IMR-90 (cell line): Measurements from ENCODE around the gene GREB1L. TPM values are rescaled to one million over a fixed set of nuclear protein-coding genes. Genes with fewer than 3 reads are reported as not detected.

ENCODE experiments used
- ATAC-seq: fragments of 200-7000 bp; cut with Tn5 transposase; 2 replicates; pipeline ENCODE4 v1.9.1; 2020; ENCODE audit warnings: low read depth, mild to moderate bottlenecking, moderate library complexity
- BruUV-seq: library from RNA; stranded (reverse); fragments of 400-500 nt; replicated peaks from 2 replicates; lab custom pipeline; 2021; lab: Mats Ljungman, UMichigan
- CTCF ChIA-PET: fragments of 300-600 bp; formaldehyde crosslinking; extraction: SDS; loops from one replicate; lab custom pipeline; 2021; ENCODE audit warnings: antibody characterized with exemption; lab: Yijun Ruan, JAX
- POLR2A ChIA-PET: fragments of 300-600 bp; sonication (Branson Sonifier 250); formaldehyde crosslinking; loops from one replicate; lab custom pipeline; 2022; ENCODE audit warnings: antibody characterized with exemption; ENCODE audit not compliant: unreplicated experiment; lab: Charles Lee
- DNase-seq: peaks from one replicate; pipeline ENCODE4 v3.0.0; 2013
- H2AFZ ChIP-seq: replicated peaks from 2 replicates; pipeline ENCODE3; 2013; ENCODE audit warnings: low read length, mild to moderate bottlenecking; ENCODE audit not compliant: poor library complexity
- H2AK5ac ChIP-seq: 2 replicates; pipeline ENCODE4 v1.6.1; 2013; ENCODE audit warnings: low read depth, low read length, inconsistent platforms
- H2AK9ac ChIP-seq: replicated peaks from 2 replicates; pipeline ENCODE3; 2013; ENCODE audit warnings: mild to moderate bottlenecking, low read depth, low read length, moderate library complexity; ENCODE audit not compliant: poor library complexity
- H2BK120ac ChIP-seq: 2 replicates; pipeline ENCODE4 v1.6.1; 2013; ENCODE audit warnings: low read depth, low read length, inconsistent platforms
- H2BK15ac ChIP-seq: 3 replicates; pipeline ENCODE4 v1.6.1; 2013; ENCODE audit warnings: low read depth, low read length, inconsistent platforms
- H2BK20ac ChIP-seq: 2 replicates; pipeline ENCODE4 v1.6.1; 2013; ENCODE audit warnings: low read depth, mild to moderate bottlenecking, inconsistent platforms, low read length, moderate library complexity
- H2BK5ac ChIP-seq: 2 replicates; pipeline ENCODE4 v1.6.1; 2013; ENCODE audit warnings: mild to moderate bottlenecking, low read depth, low read length, inconsistent platforms; ENCODE audit not compliant: poor library complexity, severe bottlenecking
- H3K14ac ChIP-seq: replicated peaks from 2 replicates; pipeline ENCODE4 v1.6.1; 2013; ENCODE audit warnings: low read depth, low read length, inconsistent platforms
- H3K18ac ChIP-seq: 2 replicates; pipeline ENCODE4 v1.6.1; 2013; ENCODE audit warnings: low read depth, low read length, control low read depth
- H3K23ac ChIP-seq: 2 replicates; pipeline ENCODE4 v1.6.1; 2013; ENCODE audit warnings: low read depth, low read length, inconsistent platforms
- H3K27ac ChIP-seq: 2 replicates; pipeline ENCODE4 v1.5.1; 2013; ENCODE audit warnings: mild to moderate bottlenecking, control low read depth, low read length; ENCODE audit not compliant: insufficient read depth
- H3K27me3 ChIP-seq: 2 replicates; pipeline ENCODE4 v1.6.1; 2013; ENCODE audit warnings: low read length; ENCODE audit not compliant: control insufficient read depth, insufficient read depth
- H3K36me3 ChIP-seq: 2 replicates; pipeline ENCODE4 v1.6.1; 2013; ENCODE audit warnings: low read length, mixed read lengths; ENCODE audit not compliant: control insufficient read depth, insufficient read depth
- H3K4ac ChIP-seq: 2 replicates; pipeline ENCODE4 v1.6.1; 2013; ENCODE audit warnings: low read depth, low read length, inconsistent platforms
- H3K4me1 ChIP-seq: 2 replicates; pipeline ENCODE4 v1.6.1; 2013; ENCODE audit warnings: low read length, mixed read lengths; ENCODE audit not compliant: control insufficient read depth, insufficient read depth
- H3K4me2 ChIP-seq: 2 replicates; pipeline ENCODE4 v1.6.1; 2013; ENCODE audit warnings: low read depth, mild to moderate bottlenecking, control low read depth, low read length, moderate library complexity
- H3K4me3 ChIP-seq: 2 replicates; pipeline ENCODE4 v1.5.1; 2013; ENCODE audit warnings: low read depth, mild to moderate bottlenecking, control low read depth, low read length, moderate library complexity; ENCODE audit not compliant: insufficient read depth
- H3K56ac ChIP-seq: 2 replicates; pipeline ENCODE4 v1.6.1; 2013; ENCODE audit warnings: low read length, inconsistent platforms; ENCODE audit not compliant: insufficient read depth; ENCODE audit errors: extremely low read depth
- H3K79me1 ChIP-seq, 2 experiments: 2 replicates each; pipeline ENCODE4 v1.6.1; 2013; ENCODE audit warnings: low read length in 2 of 2, inconsistent platforms in 1 of 2, low read depth in 1 of 2
- H3K9ac ChIP-seq: 2 replicates; pipeline ENCODE4 v1.6.1; 2013; ENCODE audit warnings: low read depth, low read length, control low read depth
- H3K9me1 ChIP-seq: 2 replicates; pipeline ENCODE4 v1.6.1; 2013; ENCODE audit warnings: low read length, inconsistent platforms; ENCODE audit not compliant: insufficient read depth
- H3K9me3 ChIP-seq: 2 replicates; pipeline ENCODE4 v1.6.1; 2013; ENCODE audit warnings: low read length; ENCODE audit not compliant: control insufficient read depth, insufficient read depth
- H4K20me1 ChIP-seq: 2 replicates; pipeline ENCODE4 v1.6.1; 2013; ENCODE audit warnings: low read length, inconsistent platforms; ENCODE audit not compliant: insufficient read depth
- H4K5ac ChIP-seq: 2 replicates; pipeline ENCODE4 v1.6.1; 2013; ENCODE audit warnings: mild to moderate bottlenecking, low read depth, low read length, control low read depth
- H4K8ac ChIP-seq, 2 experiments: 2 replicates each; pipeline ENCODE4 v1.6.1; 2013; ENCODE audit warnings: low read depth in 2 of 2, low read length in 2 of 2, control low read depth in 1 of 2, inconsistent platforms in 1 of 2
- H4K91ac ChIP-seq: 2 replicates; pipeline ENCODE4 v1.6.1; 2013; ENCODE audit warnings: low read depth, low read length, inconsistent platforms; ENCODE audit not compliant: insufficient read depth
- BHLHE40 ChIP-seq: fragments of 150-350 bp; IDR thresholded peaks from 2 replicates; pipeline ENCODE4 v1.6.1; 2016; ENCODE audit warnings: mild to moderate bottlenecking, low read depth, low read length
- CEBPB ChIP-seq: IDR thresholded peaks from 2 replicates; pipeline ENCODE4 v1.6.1; 2012; ENCODE audit warnings: low read depth, low read length, improper control_type of control experiment
- CHD1 ChIP-seq: IDR thresholded peaks from 2 replicates; pipeline ENCODE4 v1.6.1; 2012; ENCODE audit warnings: low read depth, low read length, improper control_type of control experiment
- FOS ChIP-seq: fragments of 150-350 bp; IDR thresholded peaks from 2 replicates; pipeline ENCODE4 v1.6.1; 2016; ENCODE audit warnings: low read depth, low read length
- MAFK ChIP-seq: IDR thresholded peaks from 2 replicates; pipeline ENCODE4 v1.6.1; 2012; ENCODE audit warnings: low read depth, low read length, improper control_type of control experiment
- MAZ ChIP-seq: IDR thresholded peaks from 2 replicates; pipeline ENCODE4 v1.6.1; 2012; ENCODE audit warnings: low read depth, mild to moderate bottlenecking, low read length, improper control_type of control experiment, moderate library complexity, borderline replicate concordance
- MXI1 ChIP-seq: IDR thresholded peaks from 2 replicates; pipeline ENCODE4 v1.6.1; 2012; ENCODE audit warnings: low read depth, mild to moderate bottlenecking, low read length, moderate library complexity, borderline replicate concordance
- NFE2L2 ChIP-seq: fragments of 150-350 bp; IDR thresholded peaks from 2 replicates; pipeline ENCODE4 v1.6.1; 2016; ENCODE audit warnings: low read depth, mild to moderate bottlenecking, low read length
- POLR2A ChIP-seq: IDR thresholded peaks from 2 replicates; pipeline ENCODE4 v1.6.1; 2012; ENCODE audit warnings: mild to moderate bottlenecking, low read depth, low read length
- RAD21 ChIP-seq: IDR thresholded peaks from 2 replicates; pipeline ENCODE4 v1.6.1; 2012; ENCODE audit warnings: low read length, improper control_type of control experiment
- RCOR1 ChIP-seq: IDR thresholded peaks from 2 replicates; pipeline ENCODE4 v1.6.1; 2012; ENCODE audit warnings: mild to moderate bottlenecking, low read length, improper control_type of control experiment; ENCODE audit not compliant: insufficient replicate concordance
- RFX5 ChIP-seq: IDR thresholded peaks from 2 replicates; pipeline ENCODE4 v1.8.0; 2012; ENCODE audit warnings: low read depth, mild to moderate bottlenecking, low read length, moderate library complexity
- SMC3 ChIP-seq: fragments of 150-350 bp; IDR thresholded peaks from 2 replicates; pipeline ENCODE4 v1.6.1; 2016; ENCODE audit warnings: low read depth, mild to moderate bottlenecking, antibody characterized with exemption, low read length, moderate library complexity
- WGBS, 2 experiments: methylation state at CpG; one replicate each; pipeline versions ENCODE4 v1.1.5 to v1.1.7; 2013; ENCODE audit warnings: missing lambda C conversion rate in 2 of 2; ENCODE audit not compliant: insufficient read length in 1 of 2; ENCODE audit errors: extremely low coverage in 2 of 2; 5-methylcytosine and 5-hydroxymethylcytosine counted together
- dilution Hi-C: fragments of 300-500 bp; cut with HindIII; formaldehyde crosslinking; loops from one replicate; pipeline ENCODE4 v1.14.3; 2018; ENCODE audit warnings: low sequenced_read_pairs; ENCODE audit not compliant: unreplicated experiment
- in situ Hi-C: fragments of 300-500 bp; cut with MboI; formaldehyde crosslinking; loops from 3 replicates; pipeline ENCODE4 v1.14.3; 2019; ENCODE audit warnings: low sequenced_read_pairs, inconsistent platforms, mixed read lengths
- intact Hi-C: fragments of 100-400 bp; cut with micrococcal nuclease; formaldehyde crosslinking; loops from 2 replicates; pipeline ENCODE4 v1.10.0; 2022
- polyA plus RNA-seq, 3 experiments: library from polyadenylated mRNA; depleted of rRNA; stranded (reverse); fragments of >200 nt; gene quantifications; 2 replicates each; pipeline ENCODE4 v1.2.3, GENCODE V29; 2012; ENCODE audit warnings: low replicate concordance in 1 of 3
- total RNA-seq: library from RNA; depleted of rRNA; stranded (reverse); fragments of >200 nt; gene quantifications from 2 replicates; pipeline ENCODE4 v1.2.3, GENCODE V29; 2012
- TF ChIP-seq, protein P1 (sequence below): fragments of 150-350 bp; IDR thresholded peaks from 2 replicates; pipeline ENCODE4 v1.6.1; 2016; ENCODE audit warnings: low read depth, mild to moderate bottlenecking, low read length, moderate library complexity, borderline replicate concordance
- TF ChIP-seq, protein P2 (sequence below): fragments of 150-350 bp; IDR thresholded peaks from 2 replicates; pipeline ENCODE4 v1.6.1; 2017; ENCODE audit warnings: mild to moderate bottlenecking, antibody characterized with exemption, low read length, low read depth
- TF ChIP-seq, protein P3 (sequence below): conservative IDR thresholded peaks from 2 replicates; pipeline ENCODE4 v1.5.1; 2012; ENCODE audit warnings: mild to moderate bottlenecking, low read depth, low read length, improper control_type of control experiment

The GREB1L gene
- total and polyA plus RNA-seq, 2 of the 4 experiments (the other 2 are of a cell fraction), result under 0.01 to 0.02 TPM

DNA sequence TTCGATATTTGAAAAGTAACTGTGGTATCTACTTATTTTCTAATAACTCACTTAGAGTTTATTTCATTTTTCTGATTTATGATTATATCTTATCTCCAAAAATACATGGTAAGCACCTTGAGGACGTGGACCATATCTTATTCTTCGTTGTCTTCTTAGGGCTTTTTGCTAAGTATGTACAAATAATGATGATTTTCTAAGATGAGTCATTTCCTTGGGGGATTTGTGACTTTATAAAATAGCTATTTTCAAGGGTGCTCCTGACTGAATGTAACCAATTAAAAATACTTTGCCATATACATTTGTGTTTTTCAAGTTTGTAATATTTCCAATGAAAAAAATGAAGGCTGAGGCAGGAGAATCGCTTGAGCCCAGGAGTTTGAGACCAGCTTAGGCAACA, 56.3 kb downstream of the GREB1L start:
- dilution Hi-C loops, result no loop called here
- H2BK120ac ChIP-seq, result no peak overlapping the region
- ChIA-PET POLR2A (no interaction called here), CTCF (no interaction called here)
- no peak overlapping the region for H4K5ac ChIP-seq
- H3K79me1 ChIP-seq, result no peaks in the 10 kb centered on the region
- no peak overlapping the region for H3K23ac ChIP-seq
- no peak overlapping the region for H3K14ac ChIP-seq
- H3K36me3 ChIP-seq, result no peaks in the 10 kb centered on the region
- H3K4me3 ChIP-seq, result no peak overlapping the region
- WGBS, 2 experiments, result no CpG with 5 or more reads among the region's 4 CpGs
- no peak overlapping the region for H3K27ac ChIP-seq
- no peak overlapping the region for H2BK20ac ChIP-seq
- no peaks in the 10 kb centered on the region for H4K20me1 ChIP-seq
- intact Hi-C loops, result no loop called here
- in situ Hi-C loops, result no loop called here
- H3K4me2 ChIP-seq, result no peak overlapping the region
- no peak overlapping the region for H3K9ac ChIP-seq
- H3K56ac ChIP-seq, result no peak overlapping the region
- DNase-seq, result no peak
- no peak overlapping the region for H2AFZ ChIP-seq
- H3K4ac ChIP-seq, result no peak overlapping the region
- no peak overlapping the region for H4K8ac ChIP-seq
- TF ChIP-seq, protein P1, sequence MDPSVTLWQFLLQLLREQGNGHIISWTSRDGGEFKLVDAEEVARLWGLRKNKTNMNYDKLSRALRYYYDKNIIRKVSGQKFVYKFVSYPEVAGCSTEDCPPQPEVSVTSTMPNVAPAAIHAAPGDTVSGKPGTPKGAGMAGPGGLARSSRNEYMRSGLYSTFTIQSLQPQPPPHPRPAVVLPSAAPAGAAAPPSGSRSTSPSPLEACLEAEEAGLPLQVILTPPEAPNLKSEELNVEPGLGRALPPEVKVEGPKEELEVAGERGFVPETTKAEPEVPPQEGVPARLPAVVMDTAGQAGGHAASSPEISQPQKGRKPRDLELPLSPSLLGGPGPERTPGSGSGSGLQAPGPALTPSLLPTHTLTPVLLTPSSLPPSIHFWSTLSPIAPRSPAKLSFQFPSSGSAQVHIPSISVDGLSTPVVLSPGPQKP, result no peak
- TF ChIP-seq, protein P2, sequence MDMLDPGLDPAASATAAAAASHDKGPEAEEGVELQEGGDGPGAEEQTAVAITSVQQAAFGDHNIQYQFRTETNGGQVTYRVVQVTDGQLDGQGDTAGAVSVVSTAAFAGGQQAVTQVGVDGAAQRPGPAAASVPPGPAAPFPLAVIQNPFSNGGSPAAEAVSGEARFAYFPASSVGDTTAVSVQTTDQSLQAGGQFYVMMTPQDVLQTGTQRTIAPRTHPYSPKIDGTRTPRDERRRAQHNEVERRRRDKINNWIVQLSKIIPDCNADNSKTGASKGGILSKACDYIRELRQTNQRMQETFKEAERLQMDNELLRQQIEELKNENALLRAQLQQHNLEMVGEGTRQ, result no peak
- TF ChIP-seq SMC3 (no peak), POLR2A (no peak), BHLHE40 (no peak), MAFK (no peak), CHD1 (no peak), FOS (no peak), RAD21 (no peak), NFE2L2 (no peak), MXI1 (no peak), CEBPB (no peak), RFX5 (no peak), MAZ (no peak), RCOR1 (no peak)
- TF ChIP-seq, protein P3, sequence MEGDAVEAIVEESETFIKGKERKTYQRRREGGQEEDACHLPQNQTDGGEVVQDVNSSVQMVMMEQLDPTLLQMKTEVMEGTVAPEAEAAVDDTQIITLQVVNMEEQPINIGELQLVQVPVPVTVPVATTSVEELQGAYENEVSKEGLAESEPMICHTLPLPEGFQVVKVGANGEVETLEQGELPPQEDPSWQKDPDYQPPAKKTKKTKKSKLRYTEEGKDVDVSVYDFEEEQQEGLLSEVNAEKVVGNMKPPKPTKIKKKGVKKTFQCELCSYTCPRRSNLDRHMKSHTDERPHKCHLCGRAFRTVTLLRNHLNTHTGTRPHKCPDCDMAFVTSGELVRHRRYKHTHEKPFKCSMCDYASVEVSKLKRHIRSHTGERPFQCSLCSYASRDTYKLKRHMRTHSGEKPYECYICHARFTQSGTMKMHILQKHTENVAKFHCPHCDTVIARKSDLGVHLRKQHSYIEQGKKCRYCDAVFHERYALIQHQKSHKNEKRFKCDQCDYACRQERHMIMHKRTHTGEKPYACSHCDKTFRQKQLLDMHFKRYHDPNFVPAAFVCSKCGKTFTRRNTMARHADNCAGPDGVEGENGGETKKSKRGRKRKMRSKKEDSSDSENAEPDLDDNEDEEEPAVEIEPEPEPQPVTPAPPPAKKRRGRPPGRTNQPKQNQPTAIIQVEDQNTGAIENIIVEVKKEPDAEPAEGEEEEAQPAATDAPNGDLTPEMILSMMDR, result no peak
- no peak overlapping the region for H4K91ac ChIP-seq
- H3K9me1 ChIP-seq, result no peaks in the 10 kb centered on the region
- H3K4me1 ChIP-seq, result no peaks in the 10 kb centered on the region
- H3K9me3 ChIP-seq, result no peaks in the 10 kb centered on the region
- no peak overlapping the region for H2BK5ac ChIP-seq
- no peak overlapping the region for H2AK5ac ChIP-seq
- H3K18ac ChIP-seq, result no peak overlapping the region
- BruUV-seq, result no TSS peak
- H2BK15ac ChIP-seq, result no peak overlapping the region
- ATAC-seq, result no peak
- peaks cover 2% of the 10 kb centered on the region; the same call in 1 of the 2 replicates for H3K27me3 ChIP-seq
- H2AK9ac ChIP-seq, result no peak overlapping the region
